CD14-positive monocyte (primary cell): Measurements from ENCODE around the gene TNIK. TPM values are rescaled to one million over a fixed set of nuclear protein-coding genes. Genes with fewer than 3 reads are reported as not detected.

Source experiments
- DNase-seq, 3 donors: peaks; one replicate each; pipeline ENCODE4 v3.0.0-alpha.2; 2011 to 2022
- H2AFZ ChIP-seq: 2 replicates; pipeline ENCODE4 v1.6.0; 2012; ENCODE audit warnings: mild to moderate bottlenecking, low read depth, low read length, inconsistent platforms; ENCODE audit not compliant: insufficient read depth, poor library complexity, severe bottlenecking
- H3K27ac ChIP-seq, 2 donors: 1 replicate in 1 of 2; 2 replicates in 1 of 2; pipeline ENCODE4 v1.5.1; 2012 to 2013; ENCODE audit warnings: low read length in 2 of 2, control low read depth in 1 of 2, inconsistent platforms in 1 of 2, low read depth in 1 of 2, mild to moderate bottlenecking in 1 of 2
- H3K27me3 ChIP-seq, 2 donors: one replicate each; pipeline versions ENCODE4 v1.6.0 to v1.6.1; 2011 to 2013; ENCODE audit warnings: low read length in 2 of 2; ENCODE audit not compliant: control insufficient read depth in 2 of 2, insufficient read depth in 2 of 2
- H3K36me3 ChIP-seq, 2 donors: replicated peaks in 1 of 2; 1 replicate in 1 of 2; 2 replicates in 1 of 2; pipeline versions ENCODE4 v1.5.1 to v1.6.1; 2012 to 2013; ENCODE audit warnings: low read length in 2 of 2, control low read depth in 1 of 2, inconsistent platforms in 1 of 2, mild to moderate bottlenecking in 1 of 2; ENCODE audit not compliant: insufficient read depth in 2 of 2, control insufficient read depth in 1 of 2
- H3K4me1 ChIP-seq, 2 donors: 1 replicate in 1 of 2; 2 replicates in 1 of 2; pipeline versions ENCODE4 v1.5.1 to v1.6.1; 2012 to 2013; ENCODE audit warnings: low read length in 2 of 2, control low read depth in 1 of 2, inconsistent platforms in 1 of 2, mild to moderate bottlenecking in 1 of 2, moderate library complexity in 1 of 2; ENCODE audit not compliant: insufficient read depth in 2 of 2, control insufficient read depth in 1 of 2
- H3K4me2 ChIP-seq: replicated peaks from 2 replicates; pipeline ENCODE3; 2012; ENCODE audit warnings: low read length, moderate library complexity, mild to moderate bottlenecking; ENCODE audit not compliant: poor library complexity, severe bottlenecking; ENCODE audit errors: extremely low read depth
- H3K4me3 ChIP-seq, 3 experiments: fragments of 200-600 bp in 1 of 3; sonication (generic) in 1 of 3; replicated peaks in 1 of 3; 1 replicate in 2 of 3; 2 replicates in 1 of 3; pipeline ENCODE4 v1.5.1; 2011 to 2013; ENCODE audit warnings: low read length in 3 of 3, mild to moderate bottlenecking in 3 of 3, control low read depth in 2 of 3, low read depth in 2 of 3, inconsistent platforms in 1 of 3, moderate library complexity in 1 of 3
- H3K79me2 ChIP-seq: 2 replicates; pipeline ENCODE4 v1.6.0; 2012; ENCODE audit warnings: mild to moderate bottlenecking, control low read depth, inconsistent platforms, low read length, moderate library complexity; ENCODE audit not compliant: insufficient read depth
- H3K9ac ChIP-seq: 2 replicates; pipeline ENCODE4 v1.6.0; 2017; ENCODE audit warnings: low read length, mild to moderate bottlenecking; ENCODE audit not compliant: insufficient read depth, poor library complexity, severe bottlenecking
- H3K9me3 ChIP-seq, 2 donors: replicated peaks in 1 of 2; 1 replicate in 1 of 2; 2 replicates in 1 of 2; pipeline versions ENCODE4 v1.5.1 to v1.6.1; 2012 to 2013; ENCODE audit warnings: low read length in 2 of 2, control low read depth in 1 of 2; ENCODE audit not compliant: control insufficient read depth in 1 of 2, insufficient read depth in 1 of 2
- H4K20me1 ChIP-seq: 2 replicates; pipeline ENCODE4 v1.6.0; 2012; ENCODE audit warnings: mild to moderate bottlenecking, low read length, control low read depth, moderate library complexity; ENCODE audit not compliant: insufficient read depth
- H3K27ac Mint-ChIP-seq, 7 donors: one replicate each; pipeline ENCODE4 v1.8.0; 2020; ENCODE audit warnings: mild to moderate bottlenecking in 7 of 7, mixed read lengths in 7 of 7, moderate library complexity in 6 of 7, inconsistent platforms in 2 of 7
- H3K27me3 Mint-ChIP-seq, 3 donors: one replicate each; pipeline ENCODE4 v1.8.0; 2021 to 2022; ENCODE audit warnings: low read depth in 3 of 3, mild to moderate bottlenecking in 3 of 3, mixed read lengths in 3 of 3, moderate library complexity in 3 of 3, inconsistent platforms in 1 of 3
- H3K36me3 Mint-ChIP-seq, 2 donors: one replicate each; pipeline ENCODE4 v1.8.0; 2020; ENCODE audit warnings: mixed read lengths in 2 of 2, inconsistent platforms in 1 of 2, mild to moderate bottlenecking in 1 of 2
- H3K4me1 Mint-ChIP-seq: one replicate; pipeline ENCODE4 v1.8.0; 2020; ENCODE audit warnings: mild to moderate bottlenecking, mixed read lengths
- H3K4me3 Mint-ChIP-seq, 2 donors: one replicate each; pipeline ENCODE4 v1.8.0; 2020; ENCODE audit warnings: mild to moderate bottlenecking in 2 of 2, mixed read lengths in 2 of 2, moderate library complexity in 1 of 2
- H3K9me3 Mint-ChIP-seq, 7 donors: one replicate each; pipeline ENCODE4 v1.8.0; 2020 to 2022; ENCODE audit warnings: mixed read lengths in 7 of 7, mild to moderate bottlenecking in 6 of 7, moderate library complexity in 6 of 7, inconsistent platforms in 2 of 7
- CTCF ChIP-seq: fragments of 200-600 bp; IDR thresholded peaks from one replicate; pipeline ENCODE4 v1.8.0; 2022; ENCODE audit warnings: antibody characterized with exemption, mild to moderate bottlenecking
- WGBS: methylation state at CpG from one replicate; pipeline ENCODE4 v1.1.5; 2013; ENCODE audit warnings: missing lambda C conversion rate; ENCODE audit not compliant: insufficient coverage; 5-methylcytosine and 5-hydroxymethylcytosine counted together
- intact Hi-C, 2 donors: fragments of 100-400 bp; cut with micrococcal nuclease; formaldehyde crosslinking; loops; one replicate each; pipeline versions ENCODE4 v1.15.0 to v1.15.1; 2023
- polyA plus RNA-seq, 3 donors: library from polyadenylated mRNA; depleted of rRNA in 1 of 3; unstranded in 2 of 3; stranded (reverse) in 1 of 3; fragments of 300-500 nt in 2 of 3; fragments of >200 nt in 1 of 3; fragmentation: Illumina TruSeq in 2 of 3; gene quantifications; 1 replicate in 2 of 3; 2 replicates in 1 of 3; pipeline ENCODE4 v1.2.3, GENCODE V29; 2012 to 2021

Gene TNIK
- polyA plus RNA-seq, 3 donors, result 0.36 to 1.8 (median 0.75) TPM

GRCh38 chr3:171058058-171058457, 402.1 kb downstream of the TNIK start:
- Mint-ChIP-seq H3K9me3 (peaks cover 0 to 4% (median 0%) of the 10 kb centered on the region in 7 donors), H3K36me3 (no peaks in the 10 kb centered on the region), H3K27ac (no peak overlapping the region), H3K4me1 (no peaks in the 10 kb centered on the region), H3K27me3 (no peaks in the 10 kb centered on the region), H3K4me3 (no peak overlapping the region)
- TF ChIP-seq CTCF, result no peak
- Histone ChIP-seq H3K36me3 (no peaks in the 10 kb centered on the region), H4K20me1 (no peaks in the 10 kb centered on the region), H3K27me3 (no peaks in the 10 kb centered on the region), H3K9me3 (no peaks in the 10 kb centered on the region), H3K27ac (no peak overlapping the region), H3K4me2 (no peak overlapping the region), H2AFZ (no peak overlapping the region), H3K9ac (no peak overlapping the region), H3K79me2 (no peaks in the 10 kb centered on the region), H3K4me1 (no peaks in the 10 kb centered on the region), H3K4me3 (no peak overlapping the region)
- intact Hi-C loops, result no loop called here
- WGBS, result no CpG with 5 or more reads among the region's 1 CpG
- DNase-seq, result no peak

GRCh38 chr3:171057072-171057471, 403.1 kb downstream of the TNIK start:
- no peak for DNase-seq
- Histone ChIP-seq H3K27me3 (no peaks in the 10 kb centered on the region), H3K4me2 (no peak overlapping the region), H3K79me2 (no peaks in the 10 kb centered on the region), H3K9ac (no peak overlapping the region), H3K4me1 (no peaks in the 10 kb centered on the region), H3K9me3 (no peaks in the 10 kb centered on the region), H4K20me1 (no peaks in the 10 kb centered on the region), H3K4me3 (no peak overlapping the region), H3K27ac (no peak overlapping the region), H2AFZ (no peak overlapping the region), H3K36me3 (no peaks in the 10 kb centered on the region)
- Mint-ChIP-seq H3K4me1 (no peaks in the 10 kb centered on the region), H3K9me3 (no peaks in the 10 kb centered on the region), H3K36me3 (no peaks in the 10 kb centered on the region), H3K4me3 (no peak overlapping the region), H3K27me3 (no peaks in the 10 kb centered on the region), H3K27ac (no peak overlapping the region)
- no peak for TF ChIP-seq CTCF
- intact Hi-C loops, result no loop called here
- no CpG with 5 or more reads among the region's 1 CpG for WGBS
